Measurements from ENCODE around the gene PDYN. TPM values are rescaled to one million over a fixed set of nuclear protein-coding genes. Genes with fewer than 3 reads are reported as not detected.

The PDYN gene
- total RNA-seq, 1 experiment from 2014 or later: not detected

DNA sequence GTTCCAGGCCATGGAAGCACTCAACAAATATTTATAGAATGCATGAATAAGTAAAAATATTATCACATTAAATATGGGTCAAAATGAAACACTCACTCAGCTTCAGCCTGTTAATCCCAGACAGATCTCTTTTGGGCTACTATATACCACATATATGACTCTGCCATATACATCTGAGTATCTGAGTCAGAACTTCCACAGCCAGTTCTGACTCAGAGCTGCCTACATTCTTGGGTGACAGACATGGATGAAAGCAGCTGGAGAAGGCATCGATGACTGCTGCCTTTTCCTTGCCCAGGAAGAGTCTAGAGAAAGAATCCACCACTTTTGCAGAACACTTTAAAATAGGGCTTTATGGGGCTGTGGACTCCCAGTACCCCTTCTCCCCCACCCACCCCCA, 11.5 kb upstream of the PDYN start:
- no TSS peak for BruUV-seq (replicated peaks)
- POLR2A ChIA-PET (ENCODE audit: unreplicated experiment): no interaction called here
- intact Hi-C loops (cut with micrococcal nuclease; ENCODE audit: unreplicated experiment): no loop called here

DNA sequence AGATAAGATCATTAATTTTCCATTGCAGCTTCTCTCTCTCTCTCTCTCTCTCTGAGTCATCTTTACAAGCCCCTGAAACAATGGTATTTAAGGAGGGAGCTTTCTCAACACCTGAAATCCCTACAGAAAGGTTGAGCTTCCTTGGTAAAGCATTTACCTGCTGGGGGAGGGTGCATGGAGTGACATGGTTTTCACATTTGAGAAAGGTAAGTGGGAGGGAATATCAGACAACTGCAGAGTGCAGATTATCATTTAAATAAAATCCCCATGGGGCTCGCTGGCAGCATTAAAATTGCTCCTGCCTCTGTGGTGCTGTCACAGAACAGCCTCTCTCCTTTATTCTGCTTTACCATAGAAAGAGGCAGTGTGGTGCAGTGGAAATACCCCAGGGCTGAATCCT, 10.3 kb upstream of the PDYN start:
- POLR2A ChIA-PET (ENCODE audit: unreplicated experiment): interaction anchor here (0.7 kb wide), 1 partner anchor 1410 kb away, joined by 11 read pairs; no protein-coding TSS in a partner anchor
- H2AFZ ChIP-seq: no peak overlapping the region
- intact Hi-C loops (cut with micrococcal nuclease; ENCODE audit: unreplicated experiment): no loop called here

More for the DNA sequence above, 11.5 kb upstream of the PDYN start:
- CTCF ChIA-PET: no interaction called here
- no peak for TF ChIP-seq EZH2 (IDR thresholded peaks at IDR 0.05; ENCODE audit: low read depth)
- TF ChIP-seq, protein P1, sequence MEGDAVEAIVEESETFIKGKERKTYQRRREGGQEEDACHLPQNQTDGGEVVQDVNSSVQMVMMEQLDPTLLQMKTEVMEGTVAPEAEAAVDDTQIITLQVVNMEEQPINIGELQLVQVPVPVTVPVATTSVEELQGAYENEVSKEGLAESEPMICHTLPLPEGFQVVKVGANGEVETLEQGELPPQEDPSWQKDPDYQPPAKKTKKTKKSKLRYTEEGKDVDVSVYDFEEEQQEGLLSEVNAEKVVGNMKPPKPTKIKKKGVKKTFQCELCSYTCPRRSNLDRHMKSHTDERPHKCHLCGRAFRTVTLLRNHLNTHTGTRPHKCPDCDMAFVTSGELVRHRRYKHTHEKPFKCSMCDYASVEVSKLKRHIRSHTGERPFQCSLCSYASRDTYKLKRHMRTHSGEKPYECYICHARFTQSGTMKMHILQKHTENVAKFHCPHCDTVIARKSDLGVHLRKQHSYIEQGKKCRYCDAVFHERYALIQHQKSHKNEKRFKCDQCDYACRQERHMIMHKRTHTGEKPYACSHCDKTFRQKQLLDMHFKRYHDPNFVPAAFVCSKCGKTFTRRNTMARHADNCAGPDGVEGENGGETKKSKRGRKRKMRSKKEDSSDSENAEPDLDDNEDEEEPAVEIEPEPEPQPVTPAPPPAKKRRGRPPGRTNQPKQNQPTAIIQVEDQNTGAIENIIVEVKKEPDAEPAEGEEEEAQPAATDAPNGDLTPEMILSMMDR (conservative IDR thresholded peaks at IDR 0.05): no peak
- H3K9me2 ChIP-seq (ENCODE audit: insufficient read depth): no peaks in the 10 kb centered on the region; the same call in 1 of the 2 replicates
- no peak overlapping the region for H3K4me2 ChIP-seq
- no peak for DNase-seq
- H3K9me3 ChIP-seq (ENCODE audit: insufficient read depth, low read depth): no peaks in the 10 kb centered on the region
- no peaks in the 10 kb centered on the region for H3F3A ChIP-seq (ENCODE audit: insufficient read depth, low read depth)
- H3K4me1 ChIP-seq (replicated peaks; ENCODE audit: insufficient read depth): no peaks in the 10 kb centered on the region
- H3K36me3 ChIP-seq (ENCODE audit: low read depth): no peaks in the 10 kb centered on the region
- H2AFZ ChIP-seq: no peak overlapping the region
- H3K4me3 ChIP-seq: no peak overlapping the region
- H3K27ac ChIP-seq: no peak overlapping the region
- H3K27me3 ChIP-seq (ENCODE audit: insufficient read depth, low read depth): peaks cover 48% of the 10 kb centered on the region
- H3K79me2 ChIP-seq (ENCODE audit: low read depth): no peaks in the 10 kb centered on the region
- no peaks in the 10 kb centered on the region for H4K20me1 ChIP-seq (ENCODE audit: insufficient read depth)

DNA sequence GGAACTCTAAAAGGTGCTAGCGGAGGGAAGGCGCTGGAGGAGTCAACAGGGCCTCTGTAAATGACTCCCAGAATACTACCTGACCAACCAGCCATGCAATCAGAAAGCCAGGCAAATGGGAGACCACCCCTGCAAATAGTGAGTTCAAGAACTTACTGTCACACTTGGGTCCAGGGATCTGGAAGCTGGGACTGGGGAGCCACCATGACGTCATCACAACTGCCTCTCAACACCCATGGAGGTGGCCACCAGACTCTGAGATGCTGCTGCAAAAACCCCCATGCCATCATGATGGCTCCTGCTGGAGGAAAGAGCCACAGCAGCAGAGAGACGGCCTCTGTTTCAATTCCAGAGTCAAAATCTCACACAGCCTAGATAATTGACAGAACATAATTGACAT, 8.5 kb upstream of the PDYN start:
- BruUV-seq (replicated peaks): no TSS peak
- Histone ChIP-seq H4K20me1 (ENCODE audit: insufficient read depth) (no peaks in the 10 kb centered on the region), H3K9me3 (ENCODE audit: insufficient read depth, low read depth) (no peaks in the 10 kb centered on the region), H3K36me3 (ENCODE audit: low read depth) (no peaks in the 10 kb centered on the region), H3F3A (ENCODE audit: insufficient read depth, low read depth) (no peaks in the 10 kb centered on the region), H3K27me3 (ENCODE audit: insufficient read depth, low read depth) (peaks cover 54% of the 10 kb centered on the region), H3K27ac (no peak overlapping the region), H2AFZ (no peak overlapping the region), H3K9me2 (ENCODE audit: insufficient read depth) (no peaks in the 10 kb centered on the region; the same call in 1 of the 2 replicates), H3K4me1 (replicated peaks; ENCODE audit: insufficient read depth) (no peaks in the 10 kb centered on the region), H3K79me2 (ENCODE audit: low read depth) (no peaks in the 10 kb centered on the region), H3K4me3 (no peak overlapping the region), H3K4me2 (no peak overlapping the region)
- TF ChIP-seq EZH2 (IDR thresholded peaks at IDR 0.05; ENCODE audit: low read depth): no peak
- TF ChIP-seq, protein P1 (conservative IDR thresholded peaks at IDR 0.05): no peak
- CTCF ChIA-PET: no interaction called here
- DNase-seq: no peak
- intact Hi-C loops (cut with micrococcal nuclease; ENCODE audit: unreplicated experiment): no loop called here
- POLR2A ChIA-PET (ENCODE audit: unreplicated experiment): no interaction called here

More for the DNA sequence above, 10.3 kb upstream of the PDYN start:
- Histone ChIP-seq H3K4me2 (no peak overlapping the region), H3K27me3 (ENCODE audit: insufficient read depth, low read depth) (peaks cover 45% of the 10 kb centered on the region), H3F3A (ENCODE audit: insufficient read depth, low read depth) (no peaks in the 10 kb centered on the region), H3K4me3 (no peak overlapping the region), H4K20me1 (ENCODE audit: insufficient read depth) (no peaks in the 10 kb centered on the region), H3K79me2 (ENCODE audit: low read depth) (no peaks in the 10 kb centered on the region), H3K4me1 (replicated peaks; ENCODE audit: insufficient read depth) (no peaks in the 10 kb centered on the region), H3K9me3 (ENCODE audit: insufficient read depth, low read depth) (no peaks in the 10 kb centered on the region), H3K9me2 (ENCODE audit: insufficient read depth) (no peaks in the 10 kb centered on the region; the same call in 1 of the 2 replicates), H3K27ac (no peak overlapping the region), H3K36me3 (ENCODE audit: low read depth) (no peaks in the 10 kb centered on the region)
- no TSS peak for BruUV-seq (replicated peaks)
- CTCF ChIA-PET: no interaction called here
- TF ChIP-seq, protein P1 (conservative IDR thresholded peaks at IDR 0.05): no peak
- TF ChIP-seq EZH2 (IDR thresholded peaks at IDR 0.05; ENCODE audit: low read depth): no peak
- DNase-seq: no peak

Data from PC-9 (cell line).